Tibial nerve (tissue), 4 donors: ENCODE measurements around the gene CACHD1. TPM values are rescaled to one million over a fixed set of nuclear protein-coding genes. Genes with fewer than 3 reads are reported as not detected.

Experiments used
- DNase-seq, 2 donors: peaks; one replicate each; pipeline ENCODE4 v3.0.0-alpha.2; 2019; ENCODE audit warnings: low spot score in 2 of 2
- H3K27ac ChIP-seq, 4 donors: fragments of 200-600 bp; sonication (generic) in 3 of 4; one replicate each; pipeline ENCODE4 v1.5.1; 2017 to 2019; ENCODE audit warnings: mild to moderate bottlenecking in 1 of 4
- H3K27me3 ChIP-seq, 2 donors: fragments of 200-600 bp; sonication (generic) in 1 of 2; one replicate each; pipeline versions ENCODE4 v1.5.1 to v1.6.0; 2017 to 2019
- H3K36me3 ChIP-seq, 3 donors: fragments of 200-600 bp; sonication (generic); one replicate each; pipeline ENCODE4 v1.5.1; 2018 to 2019
- H3K4me1 ChIP-seq, 4 donors: fragments of 200-600 bp; sonication (generic) in 3 of 4; one replicate each; pipeline ENCODE4 v1.5.1; 2017 to 2019
- H3K4me3 ChIP-seq, 4 donors: fragments of 200-600 bp; sonication (generic) in 3 of 4; one replicate each; pipeline ENCODE4 v1.5.1; 2017 to 2019; ENCODE audit warnings: mild to moderate bottlenecking in 1 of 4, moderate library complexity in 1 of 4
- H3K9me3 ChIP-seq, 4 donors: fragments of 200-600 bp; sonication (generic) in 3 of 4; one replicate each; pipeline ENCODE4 v1.5.1; 2017 to 2019
- CTCF ChIP-seq, 5 experiments: fragments of 200-600 bp in 3 of 5; fragments of 450-650 bp in 2 of 5; sonication (generic) in 3 of 5; IDR thresholded peaks; one replicate each; pipeline ENCODE4 v1.5.1; 2016 to 2019; ENCODE audit warnings: antibody characterized with exemption in 5 of 5, mild to moderate bottlenecking in 3 of 5, moderate library complexity in 2 of 5
- EP300 ChIP-seq, 2 donors: sonication (generic); formaldehyde crosslinking; IDR thresholded peaks; one replicate each; pipeline ENCODE4 v1.6.1; 2017; ENCODE audit warnings: antibody characterized with exemption in 2 of 2, mild to moderate bottlenecking in 1 of 2
- POLR2A ChIP-seq, 2 donors: fragments of 450-650 bp; IDR thresholded peaks; one replicate each; pipeline ENCODE4 v1.6.1; 2017; ENCODE audit warnings: antibody characterized with exemption in 2 of 2, mild to moderate bottlenecking in 2 of 2, moderate library complexity in 2 of 2
- WGBS, 2 donors: methylation state at CpG; one replicate each; pipeline ENCODE4 v1.1.5; 2018; 5-methylcytosine and 5-hydroxymethylcytosine counted together
- total RNA-seq, 4 donors: library from RNA; depleted of rRNA; stranded (reverse); fragments of >200 nt; gene quantifications; one replicate each; pipeline ENCODE4 v1.1.0, GENCODE V29; 2016

CACHD1 gene
- total RNA-seq, 4 donors from 2014 or later: 7.4 to 15.9 (median 10.0) TPM

- no peaks in the 10 kb centered on the region for H3K9me3 ChIP-seq
- peak overlapping the region in 1 of 4 donors; percentile 74 for H3K27ac ChIP-seq
- H3K4me1 ChIP-seq: peaks cover 0 to 42% (median 19%) of the 10 kb centered on the region in 4 donors
- no peaks in the 10 kb centered on the region for H3K36me3 ChIP-seq
- H3K4me3 ChIP-seq: no peak overlapping the region
- WGBS, 2 donors: 3 to 11% methylated on average over 1 of the region's 1 CpG
- TF ChIP-seq EP300 (IDR thresholded peaks at IDR 0.05) (no peak), CTCF (IDR thresholded peaks at IDR 0.05) (no peak), POLR2A (IDR thresholded peaks at IDR 0.05) (no peak)
- no peaks in the 10 kb centered on the region for H3K27me3 ChIP-seq
- DNase-seq: no peak
Observed at GRCh38 chr1:64514197-64514765, 44.4 kb downstream of the CACHD1 start.

- no peak overlapping the region for H3K4me3 ChIP-seq
- peaks cover 0 to 42% (median 19%) of the 10 kb centered on the region in 4 donors for H3K4me1 ChIP-seq
- H3K27ac ChIP-seq: no peak overlapping the region
- peak; percentile 29 to 83 for DNase-seq
- 0% methylated on average over 1 of the region's 1 CpG for WGBS, 2 donors
- H3K36me3 ChIP-seq: no peaks in the 10 kb centered on the region
- H3K9me3 ChIP-seq: no peaks in the 10 kb centered on the region
- TF ChIP-seq POLR2A (IDR thresholded peaks at IDR 0.05) (no peak), EP300 (IDR thresholded peaks at IDR 0.05) (peak in 1 of 2 donors; percentile 65)
- no peaks in the 10 kb centered on the region for H3K27me3 ChIP-seq
Observed at GRCh38 chr1:64515427-64515826, 45.5 kb downstream of the CACHD1 start.

- Histone ChIP-seq H3K27ac (no peak overlapping the region), H3K4me1 (peaks cover 0 to 39% (median 19%) of the 10 kb centered on the region in 4 donors), H3K9me3 (no peaks in the 10 kb centered on the region), H3K27me3 (no peaks in the 10 kb centered on the region), H3K36me3 (no peaks in the 10 kb centered on the region), H3K4me3 (no peak overlapping the region)
- no peak for TF ChIP-seq CTCF (IDR thresholded peaks at IDR 0.05)
- no peak for TF ChIP-seq EP300 (IDR thresholded peaks at IDR 0.05)
- TF ChIP-seq POLR2A (IDR thresholded peaks at IDR 0.05): no peak
- DNase-seq: no peak
- WGBS, 2 donors: 90 to 95% methylated on average over 7 of the region's 7 CpGs
Observed at GRCh38 chr1:64516301-64516700, 46.4 kb downstream of the CACHD1 start.

- Histone ChIP-seq H3K27me3 (no peaks in the 10 kb centered on the region), H3K9me3 (no peaks in the 10 kb centered on the region), H3K4me1 (peaks cover 0 to 39% (median 19%) of the 10 kb centered on the region in 4 donors), H3K27ac (no peak overlapping the region), H3K36me3 (no peaks in the 10 kb centered on the region), H3K4me3 (no peak overlapping the region)
- TF ChIP-seq POLR2A (IDR thresholded peaks at IDR 0.05) (no peak), CTCF (IDR thresholded peaks at IDR 0.05) (no peak), EP300 (IDR thresholded peaks at IDR 0.05) (no peak)
- 68 to 71% methylated on average over 2 of the region's 2 CpGs for WGBS, 2 donors
- no peak for DNase-seq
Observed at GRCh38 chr1:64516803-64517568, 47.1 kb downstream of the CACHD1 start.

GRCh38 chr1:64517640-64518039 lies 47.7 kb downstream of the CACHD1 start:
- H3K36me3 ChIP-seq: no peaks in the 10 kb centered on the region
- H3K27me3 ChIP-seq: no peaks in the 10 kb centered on the region
- H3K9me3 ChIP-seq: no peaks in the 10 kb centered on the region
- no peak for TF ChIP-seq EP300 (IDR thresholded peaks at IDR 0.05)
- no peak for TF ChIP-seq CTCF (IDR thresholded peaks at IDR 0.05)
- no peak for TF ChIP-seq POLR2A (IDR thresholded peaks at IDR 0.05)
- WGBS, 2 donors: 89 to 90% methylated on average over 2 of the region's 2 CpGs
- no peak overlapping the region for H3K4me3 ChIP-seq
- DNase-seq: no peak
- peaks cover 0 to 36% (median 19%) of the 10 kb centered on the region in 4 donors for H3K4me1 ChIP-seq
- H3K27ac ChIP-seq: no peak overlapping the region
